ENCODE results near the gene IER3. TPM values are rescaled to one million over a fixed set of nuclear protein-coding genes. Genes with fewer than 3 reads are reported as not detected.
A peak's percentile ranks its signal among the peaks of the same experiment; 100 is the strongest.
"Not testable (repeated sequence)": the region's sequence is repeated elsewhere in the genome, so short reads cannot be mapped to it uniquely, and the experiment has no call there.

Gene IER3
- polyA plus RNA-seq, 3 donors = 30.6 to 188 (median 53.2) TPM

- Histone ChIP-seq H3K27me3 (ENCODE audit: control insufficient read depth in 2 of 2, insufficient read depth in 2 of 2, low read length in 2 of 2) (no peaks in the 10 kb centered on the region), H3K9me3 (replicated peaks in 1 of 2; ENCODE audit: control insufficient read depth in 1 of 2, insufficient read depth in 1 of 2, low read length in 2 of 2) (no peaks in the 10 kb centered on the region), H3K36me3 (replicated peaks in 1 of 2; ENCODE audit: control insufficient read depth in 1 of 2, insufficient read depth in 2 of 2, low read length in 2 of 2) (peaks cover 38 to 49% of the 10 kb centered on the region in 2 donors), H3K4me2 (replicated peaks; ENCODE audit: extremely low read depth, low read length, poor library complexity, severe bottlenecking) (peak overlapping the region; percentile 99), H3K79me2 (ENCODE audit: insufficient read depth, low read length) (peaks cover 81% of the 10 kb centered on the region), H3K9ac (ENCODE audit: insufficient read depth, low read length, poor library complexity, severe bottlenecking) (no peak overlapping the region), H3K27ac (ENCODE audit: low read depth in 1 of 2, low read length in 2 of 2) (peak overlapping the region; percentile 76 to 91), H4K20me1 (ENCODE audit: insufficient read depth, low read length) (peaks cover 58% of the 10 kb centered on the region), H2AFZ (ENCODE audit: insufficient read depth, low read depth, low read length, poor library complexity, severe bottlenecking) (no peak overlapping the region), H3K4me3 (replicated peaks in 1 of 3; ENCODE audit: low read depth in 2 of 3, low read length in 3 of 3) (peak overlapping the region; percentile 48 to 99 (median 60)), H3K4me1 (ENCODE audit: control insufficient read depth in 1 of 2, insufficient read depth in 2 of 2, low read length in 2 of 2) (peaks cover 41 to 57% of the 10 kb centered on the region in 2 donors)
- H3K27me3 Mint-ChIP-seq (ENCODE audit: low read depth in 3 of 3) = peaks cover 0 to 2% (median 0%) of the 10 kb centered on the region in 3 donors
- H3K9me3 Mint-ChIP-seq = no peaks in the 10 kb centered on the region
- 20% methylated on average over 26 of the region's 27 CpGs for WGBS (ENCODE audit: insufficient coverage)
- H3K4me3 Mint-ChIP-seq = peak overlapping the region; percentile 84 to 97
- peak; percentile 78 to 81 (median 79) for DNase-seq
- peak; percentile 99 for TF ChIP-seq CTCF (IDR thresholded peaks at IDR 0.05)
- H3K27ac Mint-ChIP-seq = peak overlapping the region; percentile 90 to 96 (median 95)
- intact Hi-C loops (cut with micrococcal nuclease) = loop anchor here (1.0 to 10.0 kb wide), 4 partner anchors 43 to 240 kb away; partner anchors contain the start of genes HLA-E (in 1 of the 2), MRPS18B (in 1 of the 2) and PPP1R10 (in 1 of the 2)
- peaks cover 46% of the 10 kb centered on the region for H3K4me1 Mint-ChIP-seq
- peaks cover 32 to 46% of the 10 kb centered on the region in 2 donors for H3K36me3 Mint-ChIP-seq
Observed at GRCh38 chr6:30722280-30723112, 21.9 kb downstream of the IER3 start.

GRCh38 chr6:30722025-30722279, 22.4 kb downstream of the IER3 start:
- H3K4me3 Mint-ChIP-seq = peak overlapping the region; percentile 84 to 97
- not testable (repeated sequence) for H3K27me3 Mint-ChIP-seq (ENCODE audit: low read depth in 3 of 3); H2AFZ ChIP-seq (ENCODE audit: insufficient read depth, low read depth, low read length, poor library complexity, severe bottlenecking); H3K9me3 ChIP-seq (replicated peaks in 1 of 2; ENCODE audit: control insufficient read depth in 1 of 2, insufficient read depth in 1 of 2, low read length in 2 of 2); H3K27me3 ChIP-seq (ENCODE audit: control insufficient read depth in 2 of 2, insufficient read depth in 2 of 2, low read length in 2 of 2); H3K9me3 Mint-ChIP-seq
- H3K79me2 ChIP-seq (ENCODE audit: insufficient read depth, low read length) = peaks cover 81% of the 10 kb centered on the region
- WGBS (ENCODE audit: insufficient coverage) = 0% methylated on average over 7 of the region's 10 CpGs
- intact Hi-C loops (cut with micrococcal nuclease) = loop anchor here (1.0 to 10.0 kb wide), 4 partner anchors 43 to 240 kb away; partner anchors contain the start of genes HLA-E (in 1 of the 2), MRPS18B (in 1 of the 2) and PPP1R10 (in 1 of the 2)
- peak overlapping the region; percentile 99 for H3K4me2 ChIP-seq (replicated peaks; ENCODE audit: extremely low read depth, low read length, poor library complexity, severe bottlenecking)
- peak overlapping the region; percentile 90 to 96 (median 95) for H3K27ac Mint-ChIP-seq
- peak overlapping the region; percentile 79 for H3K9ac ChIP-seq (ENCODE audit: insufficient read depth, low read length, poor library complexity, severe bottlenecking)
- H3K4me1 ChIP-seq (ENCODE audit: control insufficient read depth in 1 of 2, insufficient read depth in 2 of 2, low read length in 2 of 2) = peaks cover 41 to 58% of the 10 kb centered on the region in 2 donors
- H3K36me3 Mint-ChIP-seq = peaks cover 32 to 43% of the 10 kb centered on the region in 2 donors
- peak overlapping the region; percentile 48 to 99 (median 60) for H3K4me3 ChIP-seq (replicated peaks in 1 of 3; ENCODE audit: low read depth in 2 of 3, low read length in 3 of 3)
- peaks cover 36 to 43% of the 10 kb centered on the region in 2 donors for H3K36me3 ChIP-seq (replicated peaks in 1 of 2; ENCODE audit: control insufficient read depth in 1 of 2, insufficient read depth in 2 of 2, low read length in 2 of 2)
- DNase-seq = peak; percentile 67 to 90 (median 71)
- H3K27ac ChIP-seq (ENCODE audit: low read depth in 1 of 2, low read length in 2 of 2) = peak overlapping the region; percentile 76 to 91
- H3K4me1 Mint-ChIP-seq = peaks cover 47% of the 10 kb centered on the region
- peaks cover 55% of the 10 kb centered on the region for H4K20me1 ChIP-seq (ENCODE audit: insufficient read depth, low read length)
